HS-27A (cell line): ENCODE measurements around the gene GMDS.
A peak's percentile ranks its signal among the peaks of the same experiment; 100 is the strongest.

Experiments used
- DNase-seq: peaks from one replicate; pipeline ENCODE4 v3.0.0-alpha.2; 2012; ENCODE audit warnings: low read depth, missing footprints

GMDS gene

GRCh38 chr6:1940381-1940780 lies 305.0 kb downstream of the GMDS start:
- DNase-seq, result no peak

- DNase-seq, result no peak
Observed at GRCh38 chr6:1933292-1933691, 312.1 kb downstream of the GMDS start.

GRCh38 chr6:1931817-1932216 lies 313.6 kb downstream of the GMDS start:
- no peak for DNase-seq

- no peak for DNase-seq
Observed at GRCh38 chr6:1930356-1930755, 315.0 kb downstream of the GMDS start.

GRCh38 chr6:1929931-1930330 lies 315.5 kb downstream of the GMDS start:
- no peak for DNase-seq

- DNase-seq, result no peak
Observed at GRCh38 chr6:1925743-1926430, 319.5 kb downstream of the GMDS start.

- DNase-seq, result no peak
Observed at GRCh38 chr6:1923449-1923848, 322.0 kb downstream of the GMDS start.

- DNase-seq, result peak; percentile 80
Observed at GRCh38 chr6:1917626-1918371, 327.6 kb downstream of the GMDS start.

- DNase-seq, result peak; percentile 19
Observed at GRCh38 chr6:1916334-1917070, 328.9 kb downstream of the GMDS start.

GRCh38 chr6:1915226-1915625 lies 330.2 kb downstream of the GMDS start:
- no peak for DNase-seq

- DNase-seq, result no peak
Observed at GRCh38 chr6:1913577-1913976, 331.8 kb downstream of the GMDS start.

- no peak for DNase-seq
Observed at GRCh38 chr6:1912731-1913130, 332.7 kb downstream of the GMDS start.

GRCh38 chr6:1911474-1911873 lies 333.9 kb downstream of the GMDS start:
- DNase-seq, result no peak

GRCh38 chr6:1910621-1911407 lies 334.6 kb downstream of the GMDS start:
- no peak for DNase-seq

- no peak for DNase-seq
Observed at GRCh38 chr6:1908784-1909183, 336.6 kb downstream of the GMDS start.

- DNase-seq, result no peak
Observed at GRCh38 chr6:1906609-1907008, 338.8 kb downstream of the GMDS start.

GRCh38 chr6:1906014-1906413 lies 339.4 kb downstream of the GMDS start:
- DNase-seq, result no peak

- DNase-seq, result no peak
Observed at GRCh38 chr6:1904898-1905297, 340.5 kb downstream of the GMDS start.

- DNase-seq, result no peak
Observed at GRCh38 chr6:1904466-1904799, 341.0 kb downstream of the GMDS start.

- no peak for DNase-seq
Observed at GRCh38 chr6:1903780-1904465, 341.5 kb downstream of the GMDS start.

GRCh38 chr6:1901556-1901955 lies 343.8 kb downstream of the GMDS start:
- DNase-seq, result no peak

- DNase-seq, result no peak
Observed at GRCh38 chr6:1896897-1897296, 348.5 kb downstream of the GMDS start.
